DMS 273 (cell line): ENCODE results near the gene CETP.
"Not testable (repeated sequence)": the region's sequence is repeated elsewhere in the genome, so short reads cannot be mapped to it uniquely, and the experiment has no call there.

Experiments
- DNase-seq: peaks from one replicate; lab custom pipeline; 2025; ENCODE audit not compliant: unreplicated experiment; lab: John Stamatoyannopoulos, UW

CETP gene

GRCh38 chr16:56997264-56997663 is 35.5 kb downstream of the CETP start:
- DNase-seq, result no peak

DNA sequence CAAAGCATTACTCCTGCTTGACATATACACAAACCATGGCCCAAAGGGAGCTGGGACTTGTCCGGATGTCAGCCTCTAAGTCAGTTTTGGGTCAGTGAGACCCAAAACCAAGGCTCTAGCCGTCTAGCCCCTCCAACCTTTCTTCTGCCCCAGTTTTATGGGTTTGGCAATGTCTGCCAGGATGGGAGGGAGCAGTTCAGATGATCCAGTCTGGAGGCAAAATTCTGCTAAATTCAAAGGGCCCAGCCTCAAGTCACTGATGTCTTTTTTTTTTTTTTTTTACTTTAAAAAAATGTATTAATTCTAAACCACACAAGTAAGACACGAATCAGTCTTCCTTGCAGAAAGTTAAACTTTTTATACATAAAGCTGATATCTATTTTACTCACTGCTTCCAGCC is 36.2 kb downstream of the CETP start:
- no peak for DNase-seq

DNA sequence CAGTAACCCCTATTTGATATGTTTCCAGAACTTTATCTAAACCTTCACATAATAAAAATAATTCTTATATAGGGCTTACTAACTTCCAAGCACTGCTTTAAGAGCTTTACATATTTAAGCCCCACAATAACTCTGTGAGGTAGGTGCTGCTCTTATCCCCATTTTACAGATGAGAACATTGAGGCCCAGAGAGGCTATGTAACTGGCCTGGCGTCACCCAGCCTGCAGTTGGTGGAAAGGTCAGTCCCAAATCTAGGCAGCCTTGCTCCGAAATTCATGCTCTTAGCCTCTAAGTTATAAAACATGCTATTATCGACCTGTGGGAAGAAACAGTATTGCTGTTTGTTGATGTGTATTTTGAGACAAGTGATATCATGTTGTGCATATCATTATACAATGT is 36.6 kb downstream of the CETP start:
- DNase-seq, result no peak

DNA sequence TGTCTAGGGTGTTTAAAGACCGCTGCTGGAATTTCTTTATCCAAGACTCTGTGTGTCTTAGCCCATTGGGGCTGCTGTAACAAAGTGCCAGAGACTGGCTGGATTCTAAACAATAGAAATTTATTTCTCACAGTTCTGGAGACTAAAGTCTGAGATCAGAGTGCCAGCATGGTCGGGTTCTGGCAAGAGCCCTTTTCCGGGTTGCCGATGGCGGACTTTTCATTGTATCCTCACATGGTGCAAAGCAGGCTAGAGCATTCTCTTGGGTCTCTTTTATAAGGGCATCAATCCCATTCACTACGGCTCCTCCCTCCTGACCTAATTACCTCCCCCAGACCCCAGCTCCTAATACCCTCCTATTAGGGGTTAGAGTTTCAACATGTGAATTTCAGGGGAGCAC is 37.1 kb downstream of the CETP start:
- no peak for DNase-seq

DNA sequence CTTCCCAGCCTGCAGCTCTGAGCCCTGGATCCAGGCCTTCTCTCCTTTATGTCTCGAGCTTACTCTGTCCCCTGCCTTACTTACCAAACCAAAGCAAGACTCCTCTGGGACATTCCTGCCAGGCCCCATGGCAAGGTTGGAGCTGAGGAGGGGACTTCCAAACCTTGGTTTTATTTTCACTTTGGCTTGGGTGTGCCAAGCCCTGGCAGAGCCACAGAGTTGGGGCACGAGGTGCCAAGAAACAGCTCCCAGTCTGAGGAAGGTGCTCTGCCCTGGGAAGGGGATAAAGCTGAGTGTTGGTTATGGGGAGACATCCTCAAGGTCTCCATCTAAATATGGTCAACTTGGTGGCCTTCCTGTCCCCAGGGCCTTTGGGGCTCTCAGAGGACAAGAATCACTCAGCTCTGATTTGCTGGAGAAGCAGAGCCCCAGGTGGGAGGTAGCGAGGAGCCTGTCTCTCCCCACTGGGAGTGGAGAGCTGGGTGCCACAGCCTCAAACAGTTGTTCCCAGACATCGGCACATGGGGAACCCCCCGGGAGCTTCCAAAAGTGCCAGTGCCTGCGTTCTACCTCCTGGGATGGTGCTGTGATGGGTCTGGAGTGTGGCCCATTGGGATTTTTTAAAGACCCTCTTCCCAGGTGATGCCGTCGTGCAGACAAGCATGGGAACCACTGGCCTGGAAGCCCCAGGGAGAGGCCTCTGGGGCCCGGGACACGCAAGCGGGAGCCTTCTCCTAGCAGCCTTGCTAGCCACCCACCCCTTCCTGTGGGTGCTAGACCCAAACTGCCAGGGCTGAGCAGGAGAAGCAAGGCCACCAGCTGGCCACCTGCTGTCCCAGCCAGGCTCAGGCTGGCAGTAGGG is 37.9 kb downstream of the CETP start:
- DNase-seq, result no peak

GRCh38 chr16:57000271-57001025 is 38.7 kb downstream of the CETP start:
- DNase-seq, result no peak

DNA sequence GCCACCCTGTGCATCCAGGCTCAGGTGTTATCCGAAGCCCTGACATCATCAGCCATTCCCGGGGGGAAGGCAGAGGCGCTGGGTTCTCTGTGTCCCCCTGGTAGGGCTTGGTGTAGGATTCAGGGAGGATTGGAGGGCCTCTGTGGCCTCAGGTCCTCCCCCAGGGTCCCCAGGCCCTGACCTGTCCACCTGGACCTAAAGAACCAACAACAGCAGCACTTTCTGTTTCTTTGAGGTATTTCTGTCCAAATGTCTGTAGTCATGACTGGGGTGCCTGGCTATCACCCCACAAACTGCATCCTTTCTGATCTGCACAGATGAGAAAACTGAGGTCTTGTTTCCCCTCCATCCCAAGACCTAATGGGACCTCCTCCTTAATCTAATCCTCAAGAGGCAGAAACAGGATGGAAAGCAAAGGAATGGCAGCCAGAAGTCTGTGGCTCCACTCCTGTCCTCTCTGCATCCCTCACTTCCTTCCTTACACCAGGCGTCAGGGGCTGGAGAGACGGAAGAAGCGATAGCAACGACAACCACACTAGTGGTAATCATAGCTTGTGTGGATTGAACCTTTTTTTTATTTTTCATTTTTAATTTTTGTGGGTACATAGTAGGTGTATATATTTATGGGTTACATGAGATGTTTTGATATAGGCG is 39.4 kb downstream of the CETP start:
- DNase-seq, result no peak

DNA sequence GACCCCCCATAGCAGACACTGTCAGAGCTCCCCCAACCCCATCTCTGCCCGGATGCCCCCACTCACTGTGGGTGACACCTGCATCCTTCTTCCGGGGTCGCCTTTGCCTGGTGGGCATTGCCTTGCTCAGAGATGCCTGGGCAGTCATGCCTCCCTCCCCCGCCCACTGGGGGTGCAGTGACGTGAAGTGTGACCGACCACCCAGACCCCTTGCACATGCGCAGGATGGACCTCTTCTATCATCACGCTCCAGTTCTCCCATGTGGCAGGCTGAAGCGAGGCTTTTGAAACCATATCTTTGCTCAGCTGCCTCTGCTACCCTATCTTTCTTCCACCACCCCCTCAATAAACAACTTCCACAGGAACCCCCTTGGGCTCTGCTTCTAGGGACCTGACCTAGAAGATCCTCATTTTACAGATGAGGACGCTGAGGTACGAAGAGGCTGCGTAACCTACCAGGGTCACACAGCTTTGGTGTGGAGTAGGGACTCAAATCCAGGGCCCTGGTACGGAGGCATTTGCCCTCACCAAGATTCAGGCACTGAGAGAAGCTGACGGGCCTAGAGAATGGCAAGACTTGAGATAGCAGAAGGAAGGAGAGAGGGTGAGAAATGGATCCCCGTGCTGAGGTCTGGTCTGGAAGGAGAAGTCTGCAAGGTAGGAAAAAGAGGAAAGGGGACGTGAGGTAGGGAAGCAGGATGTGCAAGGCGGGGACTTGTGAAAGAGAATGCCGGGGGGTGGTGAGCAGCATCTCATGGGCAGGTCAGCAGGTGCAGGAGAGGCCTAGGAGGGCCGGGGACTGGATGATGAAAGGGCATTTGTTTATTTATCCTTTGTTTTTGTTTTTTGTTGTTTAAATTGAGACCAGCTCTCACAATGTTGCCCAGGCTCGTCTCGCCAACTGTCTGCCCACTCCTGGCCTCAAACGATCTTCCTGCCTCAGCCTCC is 42.0 kb downstream of the CETP start:
- no peak for DNase-seq

DNA sequence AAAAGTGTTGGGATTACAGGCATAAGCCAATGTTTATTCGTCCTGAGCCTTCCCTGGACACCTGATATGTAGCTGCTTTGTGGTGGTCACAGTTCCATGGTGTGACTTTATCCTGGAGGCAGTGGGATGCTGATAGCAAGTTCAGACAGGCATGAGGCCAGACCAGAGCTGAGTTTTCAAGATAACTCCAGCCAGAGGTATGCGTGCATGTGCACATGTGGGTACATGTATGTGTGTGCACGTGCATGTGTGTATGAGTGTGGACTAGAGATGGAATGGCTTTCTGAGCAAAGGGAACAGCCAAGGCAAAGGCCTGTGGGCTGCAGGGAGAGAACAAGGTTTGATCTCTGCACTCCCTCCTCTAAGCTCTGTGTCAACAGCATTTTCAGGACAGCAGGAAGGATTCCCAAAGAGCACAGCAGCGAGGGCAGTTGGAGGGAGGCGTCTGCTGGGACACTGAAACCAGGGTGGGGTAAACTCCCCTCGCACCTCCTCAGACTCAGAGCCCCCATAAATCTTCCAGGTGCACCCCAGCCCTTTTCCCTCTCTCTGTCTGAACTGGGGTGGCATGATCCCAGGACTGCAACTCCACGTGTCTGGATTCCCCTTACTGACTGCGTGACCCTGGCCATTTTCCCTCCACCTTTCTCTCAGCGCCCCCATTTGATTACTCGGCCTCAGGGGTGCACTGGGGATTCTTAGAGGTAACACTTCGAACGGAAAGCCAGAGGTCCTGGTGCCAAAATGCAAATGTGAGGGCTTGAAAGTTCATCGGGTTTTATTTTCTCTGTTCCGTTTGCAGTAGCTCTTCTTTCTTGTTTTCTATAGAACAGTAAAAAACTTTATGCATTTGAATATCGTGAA is 42.9 kb downstream of the CETP start:
- no peak for DNase-seq

GRCh38 chr16:57005597-57005996 is 43.8 kb downstream of the CETP start:
- not testable (repeated sequence) for DNase-seq

DNA sequence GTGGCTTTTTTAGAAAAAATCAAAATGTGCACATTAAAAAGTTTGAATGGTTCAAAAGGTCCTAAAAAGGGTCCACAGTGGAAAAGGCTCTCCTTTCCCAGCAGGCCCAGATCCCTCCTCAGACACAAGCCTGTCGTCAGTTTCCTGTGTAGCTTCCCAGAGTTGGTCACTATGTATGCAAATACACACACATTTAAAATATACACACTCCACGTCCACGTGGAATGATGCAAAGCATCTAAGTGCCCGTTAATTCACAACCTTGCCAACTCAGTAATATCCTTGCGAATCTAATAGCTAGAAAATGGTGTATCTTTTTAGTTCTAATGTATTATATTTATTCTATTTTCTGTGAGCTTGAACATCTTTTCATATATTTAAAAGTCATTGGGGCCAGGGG is 45.3 kb downstream of the CETP start:
- no peak for DNase-seq

DNA sequence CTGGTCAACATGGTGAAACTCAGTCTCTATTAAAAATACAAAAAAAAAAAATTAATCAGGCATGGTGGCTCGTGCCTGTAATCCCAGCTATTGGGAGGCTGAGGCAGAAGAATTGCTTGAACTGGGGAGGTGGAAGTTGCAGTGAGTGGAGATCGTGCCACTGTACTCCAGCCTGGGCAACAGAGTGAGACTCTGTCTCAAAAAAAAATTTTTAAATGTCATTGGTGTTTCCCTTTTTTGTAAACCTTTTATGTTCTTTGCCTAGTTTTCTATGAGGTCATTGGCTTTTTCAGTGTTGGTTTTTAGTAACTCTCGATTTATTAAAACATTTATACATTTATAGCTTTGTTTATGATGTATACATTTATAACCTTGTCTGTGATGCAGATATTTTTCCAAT is 45.8 kb downstream of the CETP start:
- DNase-seq, result no peak

- no peak for DNase-seq
Observed at GRCh38 chr16:57008440-57008839, 46.7 kb downstream of the CETP start.

DNA sequence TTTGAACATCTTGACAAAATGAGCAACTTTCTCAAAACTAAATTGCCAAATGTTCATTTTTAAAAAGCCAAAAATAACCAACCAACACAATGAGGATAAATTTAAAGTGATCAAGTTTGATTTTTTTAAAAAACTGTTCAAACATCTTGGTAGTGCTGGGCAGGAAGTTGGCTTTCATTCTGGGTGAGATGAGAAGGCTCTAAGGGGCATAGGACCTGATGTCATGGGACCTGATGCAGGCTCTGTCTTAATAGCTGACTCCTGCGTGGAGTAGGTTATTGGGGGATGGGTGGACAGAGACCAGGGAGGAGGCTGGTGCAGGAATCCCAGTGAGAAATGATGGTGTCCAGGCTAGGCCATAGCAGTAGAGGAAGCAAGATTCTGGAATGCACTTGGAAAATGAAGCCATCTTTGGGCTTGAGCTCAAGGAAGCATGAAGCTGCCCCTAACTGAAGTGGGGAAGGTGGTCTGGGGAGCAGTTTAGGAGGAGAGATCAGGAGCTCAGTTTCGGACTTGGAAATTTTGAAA is 48.0 kb downstream of the CETP start:
- DNase-seq, result no peak

- no peak for DNase-seq
Observed at GRCh38 chr16:57012353-57012752, 50.6 kb downstream of the CETP start.

GRCh38 chr16:57013229-57013628 is 51.5 kb downstream of the CETP start:
- no peak for DNase-seq

DNA sequence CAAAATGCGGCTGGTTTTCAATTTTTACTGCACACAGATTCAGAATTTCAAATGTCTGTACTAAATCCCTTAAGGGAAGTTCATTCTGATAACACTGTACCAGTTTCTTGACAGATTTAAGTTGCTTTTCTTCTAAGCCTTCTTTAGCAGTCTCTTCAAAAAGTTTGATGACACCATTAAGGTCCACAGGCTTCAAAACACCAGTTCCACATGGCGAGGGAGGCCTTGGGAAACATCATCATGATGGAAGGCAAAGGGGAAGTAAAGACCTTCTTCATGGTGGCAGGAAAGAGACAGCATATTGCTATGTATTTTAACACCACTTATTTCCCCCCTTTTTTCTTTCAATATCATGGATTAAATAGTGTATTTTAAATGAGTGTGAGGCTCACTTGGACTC is 52.2 kb downstream of the CETP start:
- DNase-seq, result no peak

DNA sequence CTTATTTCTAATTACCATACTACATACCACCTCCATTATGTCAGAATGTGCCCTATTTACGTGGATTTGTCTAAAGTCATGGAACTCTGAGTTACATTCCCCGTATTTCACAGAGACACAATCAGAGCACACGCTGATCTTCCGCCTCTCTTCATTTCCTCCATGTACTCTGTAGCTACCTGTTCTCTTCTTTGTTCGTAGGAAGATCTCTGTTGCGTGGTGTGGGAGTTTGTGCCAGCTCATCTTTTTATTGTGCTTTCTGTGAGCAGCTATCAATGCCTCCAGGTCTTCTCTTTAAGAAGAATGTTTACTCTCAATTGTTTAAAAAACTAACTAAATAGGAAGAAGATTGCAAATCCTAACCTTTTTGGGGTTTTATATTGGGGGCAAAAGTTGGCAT is 54.6 kb downstream of the CETP start:
- no peak for DNase-seq

DNA sequence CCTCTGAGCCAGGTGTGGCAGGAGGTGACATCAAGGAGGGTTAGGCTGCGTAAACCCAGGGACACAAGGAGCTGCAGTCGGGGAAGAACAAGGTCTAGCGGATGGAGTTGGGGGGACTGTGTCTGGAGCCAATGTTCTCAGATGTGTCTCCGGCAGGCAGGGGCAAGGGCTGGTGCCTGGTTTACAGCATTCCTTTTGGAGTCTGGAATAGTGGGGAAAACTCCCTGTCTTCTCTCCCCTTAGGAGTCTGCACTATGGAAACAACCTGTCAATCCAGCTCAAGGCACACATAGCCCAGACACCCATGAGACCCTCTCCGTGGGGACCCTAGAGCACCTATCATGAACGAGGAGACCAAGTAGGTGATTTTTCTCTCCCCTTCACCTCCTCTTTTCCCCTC is 55.1 kb downstream of the CETP start:
- DNase-seq, result no peak

DNA sequence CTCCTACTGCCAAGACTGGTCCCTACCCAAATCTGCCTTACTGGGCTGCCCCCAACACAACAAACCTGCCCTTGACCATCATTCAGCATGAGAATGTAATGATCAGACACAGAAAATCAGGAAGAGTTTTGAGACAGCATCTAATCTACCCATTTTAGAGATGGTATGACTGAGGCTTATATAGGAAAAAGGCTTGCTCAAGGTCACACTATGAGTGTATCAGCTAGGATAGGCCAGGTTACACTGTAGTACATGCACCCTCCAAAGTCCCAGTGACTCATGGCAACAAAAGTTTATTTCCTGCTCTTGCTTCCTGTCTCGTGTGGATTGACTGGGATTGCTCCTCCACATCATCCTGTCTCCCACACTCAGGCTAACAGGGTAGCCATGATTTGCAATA is 55.5 kb downstream of the CETP start:
- DNase-seq, result no peak
